Ovary (tissue), 9 donors: ENCODE measurements around the gene TRIP12. TPM values are rescaled to one million over a fixed set of nuclear protein-coding genes. Genes with fewer than 3 reads are reported as not detected.
"Not testable (repeated sequence)": the region's sequence is repeated elsewhere in the genome, so short reads cannot be mapped to it uniquely, and the experiment has no call there.

Experiments
- DNase-seq, 5 donors: peaks; one replicate each; pipeline ENCODE4 v3.0.0-alpha.2; 2019 to 2020
- H3K27ac ChIP-seq, 2 donors: fragments of 200-600 bp; one replicate each; pipeline versions ENCODE4 v1.5.1 to v1.8.0; 2019 to 2022
- H3K27me3 ChIP-seq: fragments of 200-600 bp; one replicate; pipeline ENCODE4 v1.8.0; 2022
- H3K36me3 ChIP-seq: fragments of 200-600 bp; sonication (generic); one replicate; pipeline ENCODE4 v1.5.1; 2019
- H3K4me1 ChIP-seq: one replicate; pipeline ENCODE4 v1.8.1; 2013; ENCODE audit warnings: mild to moderate bottlenecking, moderate library complexity; ENCODE audit not compliant: insufficient read depth
- H3K4me3 ChIP-seq: fragments of 200-600 bp; sonication (generic); one replicate; pipeline ENCODE4 v1.5.1; 2017
- H3K9me3 ChIP-seq, 2 donors: fragments of 200-600 bp in 1 of 2; sonication (generic) in 1 of 2; one replicate each; pipeline versions ENCODE4 v1.5.1 to v1.8.1; 2013 to 2019; ENCODE audit warnings: mild to moderate bottlenecking in 1 of 2, moderate library complexity in 1 of 2
- EP300 ChIP-seq: sonication (generic); formaldehyde crosslinking; IDR thresholded peaks from one replicate; pipeline ENCODE4 v1.6.1; 2017; ENCODE audit warnings: antibody characterized with exemption
- POLR2A ChIP-seq: fragments of 450-650 bp; IDR thresholded peaks from one replicate; pipeline ENCODE4 v1.6.1; 2017; ENCODE audit warnings: antibody characterized with exemption, mild to moderate bottlenecking, moderate library complexity
- WGBS, 3 donors: extraction: QIAGEN DNeasy Blood & Tissue Kit in 1 of 3; methylation state at CpG; one replicate each; pipeline versions ENCODE4 v1.1.5 to v1.1.7; 2013 to 2017; 5-methylcytosine and 5-hydroxymethylcytosine counted together
- intact Hi-C, 4 donors: fragments of 100-400 bp; cut with DNase I; formaldehyde crosslinking; loops; one replicate each; pipeline versions ENCODE4 v1.11.0 to v1.15.1; 2022 to 2023
- polyA plus RNA-seq, 2 donors: library from polyadenylated mRNA; stranded (reverse); fragments of 200-250 nt in 1 of 2; fragments of 350-450 nt in 1 of 2; fragmentation: Illumina TruSeq in 1 of 2; extraction: RNeasy Lipid Tissue Mini Kit (QIAGEN cat#74804) in 1 of 2; gene quantifications; one replicate each; pipeline ENCODE4 v1.2.3, GENCODE V29; 2013 to 2014
- total RNA-seq, 7 donors: library from RNA; depleted of rRNA in 2 of 7; stranded (reverse); fragments of >200 nt in 2 of 7; fragmentation: NEBNext Ultra II Directional in 3 of 7; extraction: Animal tissue kit (Norgen Biotek cat#: 25700) in 3 of 7; gene quantifications; one replicate each; pipeline versions ENCODE4 v1.1.0 to v1.2.4, GENCODE V29; 2016 to 2023
- TF ChIP-seq, protein P1 (sequence below), 3 donors: fragments of 450-650 bp in 2 of 3; fragments of 200-600 bp in 1 of 3; IDR thresholded peaks; one replicate each; pipeline versions ENCODE4 v1.5.1 to v1.8.0; 2016 to 2022; ENCODE audit warnings: antibody characterized with exemption in 3 of 3, mild to moderate bottlenecking in 1 of 3
- donor health status: DM: no; HTN: no; CAD: no; lungs with moderate emphysema.
- donor health status: DM: no; HTN: no; CAD: no.
- donor health status: Bipolar disorder and iron deficiency.
- donor health status: DM: yes; HTN: yes; CAD: no.
- donor health status: DM: no; HTN: no; CAD: no.
- donor health status: DM: yes; HTN: yes; CAD: no.

Gene TRIP12
- total and polyA plus RNA-seq, 9 donors = 30.4 to 221 (median 178) TPM

- no peaks in the 10 kb centered on the region for H3K4me1 ChIP-seq
- H3K4me3 ChIP-seq = no peak overlapping the region
- DNase-seq = no peak
- H3K27me3 ChIP-seq = no peaks in the 10 kb centered on the region
- intact Hi-C loops = no loop called here
- H3K27ac ChIP-seq = no peak overlapping the region
- TF ChIP-seq, protein P1, sequence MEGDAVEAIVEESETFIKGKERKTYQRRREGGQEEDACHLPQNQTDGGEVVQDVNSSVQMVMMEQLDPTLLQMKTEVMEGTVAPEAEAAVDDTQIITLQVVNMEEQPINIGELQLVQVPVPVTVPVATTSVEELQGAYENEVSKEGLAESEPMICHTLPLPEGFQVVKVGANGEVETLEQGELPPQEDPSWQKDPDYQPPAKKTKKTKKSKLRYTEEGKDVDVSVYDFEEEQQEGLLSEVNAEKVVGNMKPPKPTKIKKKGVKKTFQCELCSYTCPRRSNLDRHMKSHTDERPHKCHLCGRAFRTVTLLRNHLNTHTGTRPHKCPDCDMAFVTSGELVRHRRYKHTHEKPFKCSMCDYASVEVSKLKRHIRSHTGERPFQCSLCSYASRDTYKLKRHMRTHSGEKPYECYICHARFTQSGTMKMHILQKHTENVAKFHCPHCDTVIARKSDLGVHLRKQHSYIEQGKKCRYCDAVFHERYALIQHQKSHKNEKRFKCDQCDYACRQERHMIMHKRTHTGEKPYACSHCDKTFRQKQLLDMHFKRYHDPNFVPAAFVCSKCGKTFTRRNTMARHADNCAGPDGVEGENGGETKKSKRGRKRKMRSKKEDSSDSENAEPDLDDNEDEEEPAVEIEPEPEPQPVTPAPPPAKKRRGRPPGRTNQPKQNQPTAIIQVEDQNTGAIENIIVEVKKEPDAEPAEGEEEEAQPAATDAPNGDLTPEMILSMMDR (IDR thresholded peaks at IDR 0.05) = no peak
- TF ChIP-seq EP300 (no peak), POLR2A (no peak)
- no peaks in the 10 kb centered on the region for H3K36me3 ChIP-seq
- H3K9me3 ChIP-seq = no peaks in the 10 kb centered on the region
Observed at GRCh38 chr2:229728370-229728769, 193.4 kb downstream of the TRIP12 start.

GRCh38 chr2:229726643-229727042 is 195.2 kb downstream of the TRIP12 start:
- intact Hi-C loops = no loop called here
- no peak overlapping the region for H3K4me3 ChIP-seq
- no peak overlapping the region for H3K27ac ChIP-seq

GRCh38 chr2:229725716-229726574 is 195.9 kb downstream of the TRIP12 start:
- no peak for DNase-seq
- no peak overlapping the region for H3K4me3 ChIP-seq
- intact Hi-C loops = no loop called here
- TF ChIP-seq POLR2A (no peak), EP300 (no peak)
- TF ChIP-seq, protein P1 (IDR thresholded peaks at IDR 0.05) = no peak
- 55 to 63% (median 58%) methylated on average over 7 of the region's 7 CpGs for WGBS, 3 donors
- H3K9me3 ChIP-seq = no peaks in the 10 kb centered on the region
- no peak overlapping the region for H3K27ac ChIP-seq
- H3K27me3 ChIP-seq = no peaks in the 10 kb centered on the region
- no peaks in the 10 kb centered on the region for H3K36me3 ChIP-seq
- no peaks in the 10 kb centered on the region for H3K4me1 ChIP-seq

More at GRCh38 chr2:229726643-229727042, 195.2 kb downstream of the TRIP12 start:
- WGBS, 3 donors = 85 to 94% (median 85%) methylated on average over 2 of the region's 2 CpGs
- DNase-seq = no peak
- Histone ChIP-seq H3K9me3 (no peaks in the 10 kb centered on the region), H3K27me3 (no peaks in the 10 kb centered on the region), H3K36me3 (no peaks in the 10 kb centered on the region), H3K4me1 (no peaks in the 10 kb centered on the region)
- TF ChIP-seq POLR2A (no peak), EP300 (no peak)
- TF ChIP-seq, protein P1 (IDR thresholded peaks at IDR 0.05) = no peak

DNA sequence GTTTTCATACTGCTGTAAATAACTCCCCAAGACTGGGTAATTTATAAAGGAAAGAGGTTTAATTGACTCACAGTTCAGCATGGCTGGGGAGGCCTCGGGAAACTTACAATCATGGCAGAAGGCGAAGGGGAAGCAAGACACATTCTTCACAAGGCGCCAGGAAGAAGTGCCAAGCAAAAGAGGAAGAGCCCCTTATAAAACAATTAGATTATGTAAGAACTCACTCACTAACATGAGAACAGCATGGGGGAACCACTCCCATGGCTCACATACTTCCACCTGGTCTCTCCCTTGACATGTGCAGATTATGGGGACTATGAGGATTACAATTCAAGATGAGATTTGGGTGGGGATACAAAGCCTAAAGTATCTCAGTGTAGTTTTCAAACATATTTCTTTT is 198.6 kb downstream of the TRIP12 start:
- intact Hi-C loops, H3K27ac ChIP-seq, H3K36me3 ChIP-seq, H3K27me3 ChIP-seq, H3K4me1 ChIP-seq, H3K9me3 ChIP-seq, H3K4me3 ChIP-seq, DNase-seq: not testable (repeated sequence)
- 83 to 86% (median 86%) methylated on average over 3 of the region's 3 CpGs for WGBS, 3 donors

DNA sequence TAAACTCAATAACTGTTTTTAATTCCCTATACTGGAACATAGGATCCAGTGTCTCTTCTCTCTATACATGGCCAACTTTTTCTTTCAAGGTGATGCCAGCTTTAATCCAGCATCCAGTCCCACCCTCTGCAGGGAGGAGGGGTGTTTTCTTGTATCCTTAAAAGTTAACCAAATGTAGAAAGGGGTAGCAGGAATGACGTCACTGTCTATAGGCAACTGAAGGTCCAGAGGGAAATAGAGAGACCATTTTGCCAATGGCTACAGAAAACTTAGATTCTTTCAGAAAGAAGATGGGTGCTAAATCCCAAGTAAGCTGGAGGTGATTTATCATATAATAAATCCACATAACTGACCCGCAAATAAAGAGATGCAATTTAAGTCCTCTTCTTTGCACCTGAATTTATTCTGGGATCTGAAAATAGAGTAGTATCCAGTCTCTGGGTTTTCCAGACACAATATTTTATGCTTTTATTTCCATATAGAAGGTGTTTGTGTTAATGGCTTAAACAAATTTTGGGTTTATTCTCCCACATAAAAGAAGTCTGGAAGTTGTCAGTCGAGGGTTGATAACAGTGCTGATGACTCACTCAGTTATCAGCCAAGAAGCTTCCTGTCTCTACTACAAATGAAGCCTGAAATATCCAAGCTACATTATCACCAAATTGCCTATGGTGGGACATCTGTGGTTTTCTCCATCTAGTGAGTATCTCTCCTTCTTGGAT is 201.7 kb downstream of the TRIP12 start:
- no peak for DNase-seq
- intact Hi-C loops = no loop called here
- no peaks in the 10 kb centered on the region for H3K36me3 ChIP-seq
- H3K9me3 ChIP-seq = no peaks in the 10 kb centered on the region
- H3K4me1 ChIP-seq = peaks cover under 1% of the 10 kb centered on the region
- H3K4me3 ChIP-seq = no peak overlapping the region
- no peaks in the 10 kb centered on the region for H3K27me3 ChIP-seq
- WGBS, 3 donors = 47 to 51% (median 51%) methylated on average over 3 of the region's 3 CpGs
- TF ChIP-seq EP300 = no peak
- TF ChIP-seq, protein P1 (IDR thresholded peaks at IDR 0.05) = no peak
- no peak for TF ChIP-seq POLR2A
- no peak overlapping the region for H3K27ac ChIP-seq
